HepG2 (cell line): ENCODE data around the gene MYCBPAP. TPM values are rescaled to one million over a fixed set of nuclear protein-coding genes. Genes with fewer than 3 reads are reported as not detected.

Experiments used
- GPN1 ChIP-seq: sonication (generic); formaldehyde crosslinking; IDR thresholded peaks from 2 replicates; pipeline ENCODE4 v1.5.1; 2020; ENCODE audit warnings: missing genetic modification reagents, borderline replicate concordance
- KAT8 ChIP-seq: IDR thresholded peaks from 2 replicates; pipeline ENCODE4 v1.6.1; 2016; ENCODE audit warnings: missing genetic modification reagents, missing compliant biosample characterization
- KDM2A ChIP-seq: sonication (generic); formaldehyde crosslinking; IDR thresholded peaks from 2 replicates; pipeline ENCODE4 v1.4.0; 2020; ENCODE audit warnings: low read depth, missing genetic modification reagents, borderline replicate concordance
- MED8 ChIP-seq: sonication (generic); formaldehyde crosslinking; IDR thresholded peaks from 2 replicates; pipeline ENCODE4 v1.8.1; 2023; ENCODE audit warnings: mild to moderate bottlenecking, missing genetic modification reagents; ENCODE audit not compliant: insufficient replicate concordance
- ZBTB7A ChIP-seq: sonication (generic); formaldehyde crosslinking; IDR thresholded peaks from 2 replicates; pipeline ENCODE4 v1.8.0; 2022; ENCODE audit warnings: mild to moderate bottlenecking, missing genetic modification reagents
- ZNF317 ChIP-seq: sonication (generic); formaldehyde crosslinking; IDR thresholded peaks from 2 replicates; pipeline ENCODE4 v1.5.0; 2020; ENCODE audit warnings: mild to moderate bottlenecking, missing genetic modification reagents
- ZNF546 ChIP-seq: sonication (generic); formaldehyde crosslinking; conservative IDR thresholded peaks from 2 replicates; pipeline ENCODE4 v1.8.1; 2023; ENCODE audit warnings: mild to moderate bottlenecking, missing genetic modification reagents
- ZNF891 ChIP-seq: sonication (generic); formaldehyde crosslinking; IDR thresholded peaks from 2 replicates; pipeline ENCODE4 v1.5.0; 2020; ENCODE audit warnings: mild to moderate bottlenecking, missing genetic modification reagents
- polyA plus RNA-seq, 8 experiments: library from polyadenylated mRNA; depleted of rRNA in 3 of 8; stranded (reverse) in 7 of 8; unstranded in 1 of 8; fragments of >200 nt; fragmentation: Illumina TruSeq in 4 of 8; extraction: Trizol in 4 of 8; gene quantifications; 2 replicates each; pipeline versions ENCODE4 v1.2.1 to v1.2.3, GENCODE V29; 2011 to 2016; ENCODE audit warnings: low read depth in 4 of 8, missing spikeins in 1 of 8, mixed read lengths in 1 of 8; ENCODE audit not compliant: insufficient read depth in 1 of 8
- total RNA-seq, 5 experiments: library from RNA; depleted of rRNA; stranded (reverse); fragments of >200 nt; fragmentation: Illumina TruSeq; extraction: Trizol; gene quantifications; 2 replicates each; pipeline ENCODE4 v1.2.3, GENCODE V29; 2016; ENCODE audit warnings: low read depth in 1 of 5
- TF ChIP-seq, protein P1 (sequence below): sonication (generic); formaldehyde crosslinking; IDR thresholded peaks from 2 replicates; pipeline ENCODE4 v1.5.0; 2020; ENCODE audit warnings: mild to moderate bottlenecking, missing genetic modification reagents, borderline replicate concordance
- TF ChIP-seq, protein P2 (sequence below): sonication (generic); formaldehyde crosslinking; IDR thresholded peaks from 2 replicates; pipeline ENCODE4 v1.9.0; 2021; ENCODE audit warnings: missing genetic modification reagents, borderline replicate concordance
- TF ChIP-seq, protein P3 (sequence below): IDR thresholded peaks from 2 replicates; pipeline ENCODE4 v1.6.1; 2018; ENCODE audit warnings: missing genetic modification reagents
- TF ChIP-seq, protein P4 (sequence below): sonication (generic); formaldehyde crosslinking; IDR thresholded peaks from 2 replicates; pipeline ENCODE4 v1.4.0; 2020; ENCODE audit warnings: mild to moderate bottlenecking, missing genetic modification reagents

The MYCBPAP gene
- total and polyA plus RNA-seq, 2 of the 13 experiments (the other 11 are each of a cell fraction or from before 2014, with no cell fraction given) = 0.22 to 0.24 TPM

- TF ChIP-seq, protein P1, sequence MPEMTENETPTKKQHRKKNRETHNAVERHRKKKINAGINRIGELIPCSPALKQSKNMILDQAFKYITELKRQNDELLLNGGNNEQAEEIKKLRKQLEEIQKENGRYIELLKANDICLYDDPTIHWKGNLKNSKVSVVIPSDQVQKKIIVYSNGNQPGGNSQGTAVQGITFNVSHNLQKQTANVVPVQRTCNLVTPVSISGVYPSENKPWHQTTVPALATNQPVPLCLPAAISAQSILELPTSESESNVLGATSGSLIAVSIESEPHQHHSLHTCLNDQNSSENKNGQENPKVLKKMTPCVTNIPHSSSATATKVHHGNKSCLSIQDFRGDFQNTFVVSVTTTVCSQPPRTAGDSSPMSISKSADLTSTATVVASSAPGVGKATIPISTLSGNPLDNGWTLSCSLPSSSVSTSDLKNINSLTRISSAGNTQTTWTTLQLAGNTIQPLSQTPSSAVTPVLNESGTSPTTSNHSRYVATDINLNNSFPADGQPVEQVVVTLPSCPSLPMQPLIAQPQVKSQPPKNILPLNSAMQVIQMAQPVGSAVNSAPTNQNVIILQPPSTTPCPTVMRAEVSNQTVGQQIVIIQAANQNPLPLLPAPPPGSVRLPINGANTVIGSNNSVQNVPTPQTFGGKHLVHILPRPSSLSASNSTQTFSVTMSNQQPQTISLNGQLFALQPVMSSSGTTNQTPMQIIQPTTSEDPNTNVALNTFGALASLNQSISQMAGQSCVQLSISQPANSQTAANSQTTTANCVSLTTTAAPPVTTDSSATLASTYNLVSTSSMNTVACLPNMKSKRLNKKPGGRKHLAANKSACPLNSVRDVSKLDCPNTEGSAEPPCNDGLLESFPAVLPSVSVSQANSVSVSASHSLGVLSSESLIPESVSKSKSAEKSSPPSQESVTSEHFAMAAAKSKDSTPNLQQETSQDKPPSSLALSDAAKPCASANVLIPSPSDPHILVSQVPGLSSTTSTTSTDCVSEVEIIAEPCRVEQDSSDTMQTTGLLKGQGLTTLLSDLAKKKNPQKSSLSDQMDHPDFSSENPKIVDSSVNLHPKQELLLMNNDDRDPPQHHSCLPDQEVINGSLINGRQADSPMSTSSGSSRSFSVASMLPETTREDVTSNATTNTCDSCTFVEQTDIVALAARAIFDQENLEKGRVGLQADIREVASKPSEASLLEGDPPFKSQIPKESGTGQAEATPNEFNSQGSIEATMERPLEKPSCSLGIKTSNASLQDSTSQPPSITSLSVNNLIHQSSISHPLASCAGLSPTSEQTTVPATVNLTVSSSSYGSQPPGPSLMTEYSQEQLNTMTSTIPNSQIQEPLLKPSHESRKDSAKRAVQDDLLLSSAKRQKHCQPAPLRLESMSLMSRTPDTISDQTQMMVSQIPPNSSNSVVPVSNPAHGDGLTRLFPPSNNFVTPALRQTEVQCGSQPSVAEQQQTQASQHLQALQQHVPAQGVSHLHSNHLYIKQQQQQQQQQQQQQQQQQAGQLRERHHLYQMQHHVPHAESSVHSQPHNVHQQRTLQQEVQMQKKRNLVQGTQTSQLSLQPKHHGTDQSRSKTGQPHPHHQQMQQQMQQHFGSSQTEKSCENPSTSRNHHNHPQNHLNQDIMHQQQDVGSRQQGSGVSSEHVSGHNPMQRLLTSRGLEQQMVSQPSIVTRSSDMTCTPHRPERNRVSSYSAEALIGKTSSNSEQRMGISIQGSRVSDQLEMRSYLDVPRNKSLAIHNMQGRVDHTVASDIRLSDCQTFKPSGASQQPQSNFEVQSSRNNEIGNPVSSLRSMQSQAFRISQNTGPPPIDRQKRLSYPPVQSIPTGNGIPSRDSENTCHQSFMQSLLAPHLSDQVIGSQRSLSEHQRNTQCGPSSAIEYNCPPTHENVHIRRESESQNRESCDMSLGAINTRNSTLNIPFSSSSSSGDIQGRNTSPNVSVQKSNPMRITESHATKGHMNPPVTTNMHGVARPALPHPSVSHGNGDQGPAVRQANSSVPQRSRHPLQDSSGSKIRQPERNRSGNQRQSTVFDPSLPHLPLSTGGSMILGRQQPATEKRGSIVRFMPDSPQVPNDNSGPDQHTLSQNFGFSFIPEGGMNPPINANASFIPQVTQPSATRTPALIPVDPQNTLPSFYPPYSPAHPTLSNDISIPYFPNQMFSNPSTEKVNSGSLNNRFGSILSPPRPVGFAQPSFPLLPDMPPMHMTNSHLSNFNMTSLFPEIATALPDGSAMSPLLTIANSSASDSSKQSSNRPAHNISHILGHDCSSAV (CRISPR knock-in tag) = no peak
- TF ChIP-seq GPN1 = no peak
- TF ChIP-seq, protein P2, sequence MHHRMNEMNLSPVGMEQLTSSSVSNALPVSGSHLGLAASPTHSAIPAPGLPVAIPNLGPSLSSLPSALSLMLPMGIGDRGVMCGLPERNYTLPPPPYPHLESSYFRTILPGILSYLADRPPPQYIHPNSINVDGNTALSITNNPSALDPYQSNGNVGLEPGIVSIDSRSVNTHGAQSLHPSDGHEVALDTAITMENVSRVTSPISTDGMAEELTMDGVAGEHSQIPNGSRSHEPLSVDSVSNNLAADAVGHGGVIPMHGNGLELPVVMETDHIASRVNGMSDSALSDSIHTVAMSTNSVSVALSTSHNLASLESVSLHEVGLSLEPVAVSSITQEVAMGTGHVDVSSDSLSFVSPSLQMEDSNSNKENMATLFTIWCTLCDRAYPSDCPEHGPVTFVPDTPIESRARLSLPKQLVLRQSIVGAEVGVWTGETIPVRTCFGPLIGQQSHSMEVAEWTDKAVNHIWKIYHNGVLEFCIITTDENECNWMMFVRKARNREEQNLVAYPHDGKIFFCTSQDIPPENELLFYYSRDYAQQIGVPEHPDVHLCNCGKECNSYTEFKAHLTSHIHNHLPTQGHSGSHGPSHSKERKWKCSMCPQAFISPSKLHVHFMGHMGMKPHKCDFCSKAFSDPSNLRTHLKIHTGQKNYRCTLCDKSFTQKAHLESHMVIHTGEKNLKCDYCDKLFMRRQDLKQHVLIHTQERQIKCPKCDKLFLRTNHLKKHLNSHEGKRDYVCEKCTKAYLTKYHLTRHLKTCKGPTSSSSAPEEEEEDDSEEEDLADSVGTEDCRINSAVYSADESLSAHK (CRISPR knock-in tag) = no peak
- TF ChIP-seq MED8 = no peak
- peak; percentile 38; the same call in 1 of the 2 replicates for TF ChIP-seq ZNF317
- TF ChIP-seq ZBTB7A (CRISPR knock-in tag) = no peak
- no peak for TF ChIP-seq ZNF546 (CRISPR knock-in tag)
- TF ChIP-seq, protein P3, sequence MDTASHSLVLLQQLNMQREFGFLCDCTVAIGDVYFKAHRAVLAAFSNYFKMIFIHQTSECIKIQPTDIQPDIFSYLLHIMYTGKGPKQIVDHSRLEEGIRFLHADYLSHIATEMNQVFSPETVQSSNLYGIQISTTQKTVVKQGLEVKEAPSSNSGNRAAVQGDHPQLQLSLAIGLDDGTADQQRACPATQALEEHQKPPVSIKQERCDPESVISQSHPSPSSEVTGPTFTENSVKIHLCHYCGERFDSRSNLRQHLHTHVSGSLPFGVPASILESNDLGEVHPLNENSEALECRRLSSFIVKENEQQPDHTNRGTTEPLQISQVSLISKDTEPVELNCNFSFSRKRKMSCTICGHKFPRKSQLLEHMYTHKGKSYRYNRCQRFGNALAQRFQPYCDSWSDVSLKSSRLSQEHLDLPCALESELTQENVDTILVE = peak; percentile 79
- peak; percentile 92 for TF ChIP-seq KDM2A (CRISPR knock-in tag)
- TF ChIP-seq, protein P4, sequence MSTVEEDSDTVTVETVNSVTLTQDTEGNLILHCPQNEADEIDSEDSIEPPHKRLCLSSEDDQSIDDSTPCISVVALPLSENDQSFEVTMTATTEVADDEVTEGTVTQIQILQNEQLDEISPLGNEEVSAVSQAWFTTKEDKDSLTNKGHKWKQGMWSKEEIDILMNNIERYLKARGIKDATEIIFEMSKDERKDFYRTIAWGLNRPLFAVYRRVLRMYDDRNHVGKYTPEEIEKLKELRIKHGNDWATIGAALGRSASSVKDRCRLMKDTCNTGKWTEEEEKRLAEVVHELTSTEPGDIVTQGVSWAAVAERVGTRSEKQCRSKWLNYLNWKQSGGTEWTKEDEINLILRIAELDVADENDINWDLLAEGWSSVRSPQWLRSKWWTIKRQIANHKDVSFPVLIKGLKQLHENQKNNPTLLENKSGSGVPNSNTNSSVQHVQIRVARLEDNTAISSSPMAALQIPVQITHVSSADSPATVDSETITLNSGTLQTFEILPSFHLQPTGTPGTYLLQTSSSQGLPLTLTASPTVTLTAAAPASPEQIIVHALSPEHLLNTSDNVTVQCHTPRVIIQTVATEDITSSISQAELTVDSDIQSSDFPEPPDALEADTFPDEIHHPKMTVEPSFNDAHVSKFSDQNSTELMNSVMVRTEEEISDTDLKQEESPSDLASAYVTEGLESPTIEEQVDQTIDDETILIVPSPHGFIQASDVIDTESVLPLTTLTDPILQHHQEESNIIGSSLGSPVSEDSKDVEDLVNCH = no peak
- peak; percentile 61 for TF ChIP-seq KAT8
- no peak for TF ChIP-seq ZNF891
Measured at GRCh38 chr17:50482516-50482915, 25.7 kb upstream of the MYCBPAP start (continued).
